Naive thymus-derived CD4-positive, alpha-beta T cell (primary cell): ENCODE results near the gene TGFBRAP1. TPM values are rescaled to one million over a fixed set of nuclear protein-coding genes. Genes with fewer than 3 reads are reported as not detected.
A peak's percentile ranks its signal among the peaks of the same experiment; 100 is the strongest.

Experiments
- ATAC-seq: fragments of 150-1000 bp; cut with Tn5 transposase; 2 replicates; pipeline ENCODE4 v1.10.0; 2021; ENCODE audit warnings: mild to moderate bottlenecking, moderate library complexity
- CTCF ChIA-PET: fragments of 350-600 bp; sonication (Branson Sonifier 250); formaldehyde crosslinking; loops from one replicate; lab custom pipeline; 2021; ENCODE audit warnings: antibody characterized with exemption; lab: Charles Lee
- POLR2A ChIA-PET: fragments of 350-600 bp; sonication (Branson Sonifier 250); formaldehyde crosslinking; loops from one replicate; lab custom pipeline; 2021; ENCODE audit warnings: antibody characterized with exemption, inconsistent platforms; lab: Charles Lee
- DNase-seq, 9 donors: peaks; one replicate each; pipeline versions ENCODE4 v3.0.0 to v3.0.0-alpha.2; 2020 to 2022; ENCODE audit warnings: mixed read lengths in 1 of 9
- H3K27ac ChIP-seq: one replicate; pipeline ENCODE4 v1.7.0; 2013; ENCODE audit warnings: mild to moderate bottlenecking, low read depth, low read length, moderate library complexity
- H3K27me3 ChIP-seq, 2 donors: one replicate each; pipeline ENCODE4 v1.7.0; 2013; ENCODE audit warnings: low read length in 2 of 2, mild to moderate bottlenecking in 2 of 2, moderate library complexity in 2 of 2; ENCODE audit not compliant: control insufficient read depth in 2 of 2, insufficient read depth in 2 of 2
- H3K36me3 ChIP-seq, 3 experiments: 1 replicate in 2 of 3; 2 replicates in 1 of 3; pipeline ENCODE4 v1.7.0; 2013; ENCODE audit warnings: low read length in 3 of 3, mild to moderate bottlenecking in 3 of 3, moderate library complexity in 1 of 3; ENCODE audit not compliant: insufficient read depth in 3 of 3, control insufficient read depth in 2 of 3
- H3K4me1 ChIP-seq, 2 donors: one replicate each; pipeline ENCODE4 v1.7.0; 2013; ENCODE audit warnings: low read length in 2 of 2, mild to moderate bottlenecking in 2 of 2, moderate library complexity in 1 of 2; ENCODE audit not compliant: control insufficient read depth in 2 of 2, insufficient read depth in 2 of 2
- H3K4me3 ChIP-seq: 2 replicates; pipeline ENCODE4 v1.7.0; 2013; ENCODE audit warnings: mild to moderate bottlenecking, low read length
- H3K9me3 ChIP-seq, 3 experiments: 1 replicate in 2 of 3; 2 replicates in 1 of 3; pipeline ENCODE4 v1.7.0; 2013; ENCODE audit warnings: low read length in 3 of 3; ENCODE audit not compliant: control insufficient read depth in 2 of 3
- H3K27ac Mint-ChIP-seq, 9 donors: one replicate each; pipeline ENCODE4 v1.8.0; 2020 to 2022; ENCODE audit warnings: mixed read lengths in 9 of 9, mild to moderate bottlenecking in 8 of 9, moderate library complexity in 5 of 9, inconsistent platforms in 2 of 9
- H3K27me3 Mint-ChIP-seq, 5 donors: one replicate each; pipeline ENCODE4 v1.8.0; 2021 to 2022; ENCODE audit warnings: mixed read lengths in 5 of 5, mild to moderate bottlenecking in 1 of 5
- H3K36me3 Mint-ChIP-seq, 5 donors: one replicate each; pipeline ENCODE4 v1.8.0; 2020 to 2022; ENCODE audit warnings: mixed read lengths in 5 of 5, mild to moderate bottlenecking in 3 of 5, inconsistent platforms in 1 of 5
- H3K4me1 Mint-ChIP-seq, 7 donors: one replicate each; pipeline ENCODE4 v1.8.0; 2020 to 2022; ENCODE audit warnings: mixed read lengths in 7 of 7, mild to moderate bottlenecking in 3 of 7, inconsistent platforms in 1 of 7
- H3K4me3 Mint-ChIP-seq, 10 donors: one replicate each; pipeline ENCODE4 v1.8.0; 2020 to 2022; ENCODE audit warnings: mild to moderate bottlenecking in 10 of 10, mixed read lengths in 10 of 10, moderate library complexity in 6 of 10, inconsistent platforms in 2 of 10
- H3K9me3 Mint-ChIP-seq, 11 donors: one replicate each; pipeline ENCODE4 v1.8.0; 2020 to 2022; ENCODE audit warnings: mixed read lengths in 11 of 11, mild to moderate bottlenecking in 4 of 11, inconsistent platforms in 1 of 11, moderate library complexity in 1 of 11
- intact Hi-C, 2 donors: fragments of 100-400 bp; cut with micrococcal nuclease; formaldehyde crosslinking; loops; one replicate each; pipeline ENCODE4 v1.15.1; 2023
- polyA plus RNA-seq, 2 donors: library from polyadenylated mRNA; unstranded; fragments of 300-500 nt; fragmentation: Illumina TruSeq; gene quantifications; one replicate each; pipeline ENCODE4 v1.2.3, GENCODE V29; 2021
- total RNA-seq, 6 experiments: library from RNA in 5 of 6; stranded (reverse) in 5 of 6; gene quantifications; 1 replicate in 5 of 6; 2 replicates in 1 of 6; pipeline ENCODE4 v1.2.3 and lab custom pipeline; 2021 to 2026

The TGFBRAP1 gene
- total and polyA plus RNA-seq, 7 experiments from 2014 or later: 18.0 to 28.3 (median 21.6) TPM

- Mint-ChIP-seq H3K4me3 (peak overlapping the region in 4 of 10 donors; percentile 2 to 49 (median 35)), H3K4me1 (peaks cover 7 to 24% (median 12%) of the 10 kb centered on the region in 7 donors), H3K27ac (peak overlapping the region in 2 of 9 donors; percentile 33 to 63), H3K9me3 (no peaks in the 10 kb centered on the region), H3K36me3 (peaks cover 0 to 13% (median 2%) of the 10 kb centered on the region in 5 donors), H3K27me3 (peaks cover 0 to 2% (median 0%) of the 10 kb centered on the region in 5 donors)
- ATAC-seq: peak; percentile 98
- intact Hi-C loops: loop anchor here (1.0 to 10.0 kb wide), 9 partner anchors 25 to 1215 kb away; no protein-coding TSS in a partner anchor
- H3K27ac ChIP-seq: no peak overlapping the region
- H3K4me3 ChIP-seq: no peak overlapping the region
- no peaks in the 10 kb centered on the region for H3K36me3 ChIP-seq
- peaks cover 0 to 16% of the 10 kb centered on the region in 2 donors for H3K4me1 ChIP-seq
- no peaks in the 10 kb centered on the region for H3K9me3 ChIP-seq
- DNase-seq: peak; percentile 62 to 85 (median 80)
- POLR2A ChIA-PET: no interaction called here
- CTCF ChIA-PET: interaction anchor here (0.8 to 4.2 kb wide), 8 partner anchors 10 to 169 kb away, joined by 3 to 52 read pairs (median 5); no protein-coding TSS in a partner anchor
- no peaks in the 10 kb centered on the region for H3K27me3 ChIP-seq
These were observed 40.5 kb upstream of the TGFBRAP1 start for GRCh38 chr2:105369777-105370690.

GRCh38 chr2:105368759-105369408 lies 39.3 kb upstream of the TGFBRAP1 start:
- peaks cover 7 to 19% (median 13%) of the 10 kb centered on the region in 7 donors for H3K4me1 Mint-ChIP-seq
- ChIA-PET POLR2A (interaction anchor here (0.5 kb wide), 1 partner anchor 9 kb away, joined by 3 read pairs; no protein-coding TSS in a partner anchor), CTCF (interaction anchor here (0.9 to 4.2 kb wide), 7 partner anchors 11 to 175 kb away, joined by 3 to 52 read pairs (median 5); no protein-coding TSS in a partner anchor)
- Histone ChIP-seq H3K27ac (no peak overlapping the region), H3K36me3 (no peaks in the 10 kb centered on the region), H3K4me3 (no peak overlapping the region), H3K9me3 (no peaks in the 10 kb centered on the region), H3K4me1 (peaks cover 0 to 11% of the 10 kb centered on the region in 2 donors), H3K27me3 (no peaks in the 10 kb centered on the region)
- no peaks in the 10 kb centered on the region for H3K9me3 Mint-ChIP-seq
- H3K4me3 Mint-ChIP-seq: no peak overlapping the region
- H3K27me3 Mint-ChIP-seq: peaks cover 0 to 2% (median 0%) of the 10 kb centered on the region in 5 donors
- intact Hi-C loops: loop anchor here (1.0 to 10.0 kb wide), 4 partner anchors 426 to 1216 kb away; no protein-coding TSS in a partner anchor
- no peak for ATAC-seq
- DNase-seq: no peak
- H3K36me3 Mint-ChIP-seq: peaks cover 0 to 13% (median 0%) of the 10 kb centered on the region in 5 donors
- no peak overlapping the region for H3K27ac Mint-ChIP-seq

- ChIA-PET POLR2A (no interaction called here), CTCF (interaction anchor here (1.0 to 1.4 kb wide), 2 partner anchors 156 to 168 kb away, joined by 3 to 5 read pairs; no protein-coding TSS in a partner anchor)
- Mint-ChIP-seq H3K36me3 (peaks cover 0 to 13% (median 4%) of the 10 kb centered on the region in 5 donors), H3K9me3 (no peaks in the 10 kb centered on the region), H3K27me3 (peaks cover 0 to 2% (median 0%) of the 10 kb centered on the region in 5 donors), H3K4me1 (peaks cover 26 to 49% (median 40%) of the 10 kb centered on the region in 7 donors), H3K4me3 (peak overlapping the region in 1 of 10 donors; percentile 16), H3K27ac (peak overlapping the region in 3 of 9 donors; percentile 22 to 57 (median 34))
- Histone ChIP-seq H3K27ac (no peak overlapping the region), H3K4me3 (no peak overlapping the region), H3K36me3 (no peaks in the 10 kb centered on the region), H3K4me1 (peaks cover 3 to 31% of the 10 kb centered on the region in 2 donors), H3K27me3 (no peaks in the 10 kb centered on the region), H3K9me3 (no peaks in the 10 kb centered on the region)
- ATAC-seq: no peak
- intact Hi-C loops: loop anchor here in 1 of 2 donors (10.0 kb wide), 2 partner anchors 430 to 1220 kb away; no protein-coding TSS in a partner anchor
- no peak for DNase-seq
These were observed 35.7 kb upstream of the TGFBRAP1 start for GRCh38 chr2:105365206-105365605.

GRCh38 chr2:105364436-105365139 lies 35.1 kb upstream of the TGFBRAP1 start:
- Histone ChIP-seq H3K27ac (no peak overlapping the region), H3K36me3 (peaks cover 0 to 3% (median 0%) of the 10 kb centered on the region in 3 experiments), H3K4me1 (peaks cover 0 to 31% of the 10 kb centered on the region in 2 donors), H3K9me3 (no peaks in the 10 kb centered on the region), H3K27me3 (no peaks in the 10 kb centered on the region), H3K4me3 (no peak overlapping the region)
- Mint-ChIP-seq H3K27ac (peak overlapping the region in 2 of 9 donors; percentile 22 to 34), H3K9me3 (no peaks in the 10 kb centered on the region), H3K27me3 (peaks cover 0 to under 1% (median 0%) of the 10 kb centered on the region in 5 donors), H3K36me3 (peaks cover 2 to 17% (median 7%) of the 10 kb centered on the region in 5 donors), H3K4me1 (peaks cover 20 to 47% (median 38%) of the 10 kb centered on the region in 7 donors), H3K4me3 (peak overlapping the region in 1 of 10 donors; percentile 16)
- intact Hi-C loops: loop anchor here in 1 of 2 donors (10.0 kb wide), 2 partner anchors 430 to 1220 kb away; no protein-coding TSS in a partner anchor
- ChIA-PET POLR2A (interaction anchor here (1.2 kb wide), 1 partner anchor 722 kb away, joined by 4 read pairs; no protein-coding TSS in a partner anchor), CTCF (interaction anchor here (1.0 to 1.4 kb wide), 2 partner anchors 157 to 168 kb away, joined by 3 to 5 read pairs; no protein-coding TSS in a partner anchor)
- ATAC-seq (no peak), DNase-seq (no peak)

- Mint-ChIP-seq H3K36me3 (peaks cover 3 to 28% (median 18%) of the 10 kb centered on the region in 5 donors), H3K9me3 (peaks cover 0 to 3% (median 0%) of the 10 kb centered on the region in 11 donors), H3K27ac (peak overlapping the region in 5 of 9 donors; percentile 21 to 68 (median 65)), H3K27me3 (no peaks in the 10 kb centered on the region), H3K4me3 (peak overlapping the region in 4 of 10 donors; percentile 9 to 60 (median 26)), H3K4me1 (peaks cover 18 to 49% (median 38%) of the 10 kb centered on the region in 7 donors)
- Histone ChIP-seq H3K4me1 (peaks cover 0 to 31% of the 10 kb centered on the region in 2 donors), H3K27me3 (no peaks in the 10 kb centered on the region), H3K9me3 (no peaks in the 10 kb centered on the region), H3K27ac (no peak overlapping the region), H3K36me3 (peaks cover 0 to 15% (median 2%) of the 10 kb centered on the region in 3 experiments), H3K4me3 (no peak overlapping the region)
- intact Hi-C loops: loop anchor here in 1 of 2 donors (10.0 kb wide), 2 partner anchors 432 to 1222 kb away; no protein-coding TSS in a partner anchor
- ATAC-seq (peak; percentile 19), DNase-seq (no peak)
- POLR2A ChIA-PET: interaction anchor here (0.8 kb wide), 1 partner anchor 27 kb away, joined by 3 read pairs; no protein-coding TSS in a partner anchor
- CTCF ChIA-PET: no interaction called here
These were observed 33.5 kb upstream of the TGFBRAP1 start for GRCh38 chr2:105362862-105363591.
